CD4-positive, alpha-beta memory T cell (primary cell): Measurements from ENCODE around the gene NGEF. TPM values are rescaled to one million over a fixed set of nuclear protein-coding genes. Genes with fewer than 3 reads are reported as not detected.

Experiments
- CTCF ChIA-PET: fragments of 350-600 bp; sonication (Branson Sonifier 250); formaldehyde crosslinking; loops from one replicate; lab custom pipeline; 2021; ENCODE audit warnings: inconsistent platforms; ENCODE audit not compliant: partially characterized antibody; lab: Charles Lee
- POLR2A ChIA-PET: fragments of 350-600 bp; sonication (Branson Sonifier 250); formaldehyde crosslinking; loops from one replicate; lab custom pipeline; 2021; ENCODE audit not compliant: partially characterized antibody; lab: Charles Lee
- DNase-seq, 5 donors: peaks; one replicate each; pipeline versions ENCODE4 v3.0.0 to v3.0.0-alpha.2; 2020 to 2022; ENCODE audit warnings: mixed read lengths in 1 of 5
- H3K27ac ChIP-seq: one replicate; pipeline ENCODE4 v1.7.0; 2013; ENCODE audit warnings: low read depth, low read length
- H3K27me3 ChIP-seq: 2 replicates; pipeline ENCODE4 v1.7.0; 2013; ENCODE audit warnings: mild to moderate bottlenecking, low read length, moderate library complexity; ENCODE audit not compliant: insufficient read depth
- H3K36me3 ChIP-seq: 2 replicates; pipeline ENCODE4 v1.7.0; 2013; ENCODE audit warnings: mild to moderate bottlenecking, low read length, moderate library complexity; ENCODE audit not compliant: insufficient read depth
- H3K4me1 ChIP-seq: 2 replicates; pipeline ENCODE4 v1.7.0; 2013; ENCODE audit warnings: mild to moderate bottlenecking, low read length, moderate library complexity; ENCODE audit not compliant: insufficient read depth
- H3K4me3 ChIP-seq, 2 donors: one replicate each; pipeline ENCODE4 v1.7.0; 2013; ENCODE audit warnings: low read length in 2 of 2, mild to moderate bottlenecking in 1 of 2
- H3K9me3 ChIP-seq, 2 donors: one replicate each; pipeline ENCODE4 v1.7.0; 2013; ENCODE audit warnings: low read length in 2 of 2, control low read depth in 1 of 2; ENCODE audit not compliant: control insufficient read depth in 1 of 2
- H3K27ac Mint-ChIP-seq, 7 donors: one replicate each; pipeline ENCODE4 v1.8.0; 2020 to 2021; ENCODE audit warnings: mixed read lengths in 7 of 7, mild to moderate bottlenecking in 6 of 7, inconsistent platforms in 3 of 7, moderate library complexity in 3 of 7
- H3K27me3 Mint-ChIP-seq, 2 donors: one replicate each; pipeline ENCODE4 v1.8.0; 2020 to 2021; ENCODE audit warnings: mixed read lengths in 2 of 2
- H3K36me3 Mint-ChIP-seq, 2 donors: one replicate each; pipeline ENCODE4 v1.8.0; 2020 to 2021; ENCODE audit warnings: mixed read lengths in 2 of 2, inconsistent platforms in 1 of 2, mild to moderate bottlenecking in 1 of 2
- H3K4me1 Mint-ChIP-seq, 4 donors: one replicate each; pipeline ENCODE4 v1.8.0; 2020 to 2021; ENCODE audit warnings: mixed read lengths in 4 of 4, mild to moderate bottlenecking in 1 of 4
- H3K4me3 Mint-ChIP-seq, 8 donors: one replicate each; pipeline ENCODE4 v1.8.0; 2020 to 2021; ENCODE audit warnings: mixed read lengths in 8 of 8, mild to moderate bottlenecking in 7 of 8, moderate library complexity in 6 of 8, inconsistent platforms in 3 of 8
- H3K9me3 Mint-ChIP-seq, 8 donors: one replicate each; pipeline ENCODE4 v1.8.0; 2020 to 2021; ENCODE audit warnings: mixed read lengths in 8 of 8, mild to moderate bottlenecking in 5 of 8, inconsistent platforms in 3 of 8, moderate library complexity in 1 of 8
- intact Hi-C: fragments of 100-400 bp; cut with micrococcal nuclease; formaldehyde crosslinking; loops from one replicate; pipeline ENCODE4 v1.15.1; 2023
- polyA plus RNA-seq, 2 donors: library from polyadenylated mRNA; unstranded; fragments of 300-500 nt; fragmentation: Illumina TruSeq; gene quantifications; one replicate each; pipeline ENCODE4 v1.2.3, GENCODE V29; 2021
- total RNA-seq, 2 experiments: library from RNA; stranded (reverse); gene quantifications; one replicate each; pipeline ENCODE4 v1.2.3, GENCODE V29; 2021

Gene NGEF
- total and polyA plus RNA-seq, 4 experiments from 2014 or later, result not detected

DNA sequence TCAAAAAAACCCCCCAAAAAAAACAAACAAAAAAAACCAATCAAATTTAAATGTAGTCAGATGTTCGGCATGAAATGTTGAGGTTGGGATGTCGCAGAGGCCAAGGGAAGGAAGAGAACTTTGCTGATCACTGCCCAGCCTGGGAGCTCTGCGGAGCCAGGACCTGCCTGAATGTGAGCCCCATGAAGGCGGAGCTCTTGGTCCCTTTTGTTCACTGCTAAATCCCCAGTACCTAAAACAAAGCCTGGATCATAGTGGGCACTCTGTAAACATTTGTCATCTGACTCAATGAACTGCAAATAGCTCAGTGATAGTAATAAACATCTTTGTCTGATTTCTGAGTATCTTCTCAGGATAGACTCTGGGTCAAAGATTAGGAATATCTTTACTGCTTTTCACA is 64.0 kb downstream of the NGEF start:
- intact Hi-C loops, result no loop called here
- Histone ChIP-seq H3K27me3 (no peaks in the 10 kb centered on the region), H3K4me1 (no peaks in the 10 kb centered on the region), H3K36me3 (no peaks in the 10 kb centered on the region), H3K4me3 (no peak overlapping the region), H3K9me3 (no peaks in the 10 kb centered on the region), H3K27ac (no peak overlapping the region)
- no peak for DNase-seq
- Mint-ChIP-seq H3K9me3 (no peaks in the 10 kb centered on the region), H3K4me1 (no peaks in the 10 kb centered on the region), H3K36me3 (no peaks in the 10 kb centered on the region), H3K4me3 (no peak overlapping the region), H3K27ac (no peak overlapping the region), H3K27me3 (peaks cover 0 to 1% of the 10 kb centered on the region in 2 donors)
- CTCF ChIA-PET, result interaction anchor here (1.5 kb wide), 1 partner anchor 8 kb away, joined by 3 read pairs; no protein-coding TSS in a partner anchor
- POLR2A ChIA-PET, result no interaction called here

DNA sequence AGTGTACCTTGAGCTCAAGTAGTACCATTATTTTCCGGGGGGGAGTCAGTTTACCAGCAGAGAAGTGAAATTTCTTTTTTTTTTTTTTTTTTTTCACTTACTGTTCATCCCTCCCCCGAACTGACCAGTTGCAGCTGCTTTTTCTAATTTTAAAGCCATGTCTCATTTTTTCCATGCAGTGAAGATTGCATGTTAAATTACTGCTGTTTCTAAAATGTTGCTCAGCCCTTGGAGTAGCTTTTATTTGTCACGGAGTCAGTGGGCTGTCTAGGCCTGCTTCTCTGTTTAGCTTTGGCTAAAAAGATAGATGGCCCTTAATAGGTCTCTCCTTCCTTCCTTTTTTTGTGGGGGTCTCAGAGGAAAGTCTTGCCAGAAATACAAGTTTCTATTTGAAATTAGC is 70.2 kb downstream of the NGEF start:
- H3K4me3 ChIP-seq, result no peak overlapping the region
- no peaks in the 10 kb centered on the region for H3K9me3 ChIP-seq
- H3K4me3 Mint-ChIP-seq, result no peak overlapping the region
- H3K36me3 ChIP-seq, result no peaks in the 10 kb centered on the region
- H3K4me1 ChIP-seq, result no peaks in the 10 kb centered on the region
- ChIA-PET POLR2A (no interaction called here), CTCF (interaction anchor here (0.7 kb wide), 1 partner anchor 1090 kb away, joined by 3 read pairs; no protein-coding TSS in a partner anchor)
- peaks cover 0 to 12% (median 8%) of the 10 kb centered on the region in 8 donors for H3K9me3 Mint-ChIP-seq
- peaks cover 6 to 11% of the 10 kb centered on the region in 2 donors for H3K27me3 Mint-ChIP-seq
- no peaks in the 10 kb centered on the region for H3K27me3 ChIP-seq
- no peaks in the 10 kb centered on the region for H3K36me3 Mint-ChIP-seq
- H3K27ac ChIP-seq, result no peak overlapping the region
- H3K4me1 Mint-ChIP-seq, result peaks cover 0 to 8% (median 4%) of the 10 kb centered on the region in 4 donors
- no peak for DNase-seq
- no peak overlapping the region for H3K27ac Mint-ChIP-seq
- intact Hi-C loops, result no loop called here

DNA sequence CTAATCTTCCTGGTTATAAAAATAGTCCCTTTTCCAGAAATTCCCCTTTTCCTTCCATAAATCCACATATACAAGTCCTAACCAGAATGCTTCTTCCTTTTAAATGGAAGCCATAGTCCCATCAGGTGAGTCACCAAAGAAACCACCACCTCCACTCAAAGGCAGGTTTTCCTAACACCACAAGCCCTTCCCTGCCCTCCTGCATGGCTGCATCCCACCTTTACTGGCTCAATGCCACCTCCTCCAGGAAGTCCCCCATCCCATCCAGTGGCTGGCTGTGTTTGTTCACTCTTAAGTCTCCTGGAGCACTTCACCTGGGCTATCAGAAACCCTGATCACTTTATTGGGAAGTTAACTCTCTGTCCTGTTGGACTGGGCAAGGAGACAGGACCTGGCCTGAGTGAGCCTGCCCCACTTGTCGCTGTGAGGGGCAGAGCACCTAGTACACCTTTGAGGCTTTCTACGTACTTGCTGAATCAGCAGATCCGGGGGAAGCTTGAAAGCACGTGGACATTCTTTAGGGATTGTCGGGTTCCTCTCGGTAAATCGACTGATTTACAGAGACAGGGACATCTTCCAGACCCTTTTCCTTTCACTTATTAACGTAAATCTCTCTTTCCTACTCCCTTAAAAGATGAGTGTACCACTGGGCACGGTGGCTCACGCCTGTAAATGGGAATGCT is 71.0 kb downstream of the NGEF start:
- H3K4me1 ChIP-seq, result no peaks in the 10 kb centered on the region
- Mint-ChIP-seq H3K27ac (no peak overlapping the region), H3K4me3 (peak overlapping the region in 1 of 8 donors; percentile 11), H3K9me3 (peaks cover 0 to 12% (median 8%) of the 10 kb centered on the region in 8 donors), H3K4me1 (peaks cover 0 to 8% (median 4%) of the 10 kb centered on the region in 4 donors), H3K36me3 (no peaks in the 10 kb centered on the region), H3K27me3 (peaks cover 8 to 14% of the 10 kb centered on the region in 2 donors)
- H3K27me3 ChIP-seq, result no peaks in the 10 kb centered on the region
- H3K4me3 ChIP-seq, result no peak overlapping the region
- H3K36me3 ChIP-seq, result no peaks in the 10 kb centered on the region
- ChIA-PET CTCF (interaction anchor here (0.7 kb wide), 1 partner anchor 1089 kb away, joined by 3 read pairs; no protein-coding TSS in a partner anchor), POLR2A (no interaction called here)
- H3K9me3 ChIP-seq, result no peaks in the 10 kb centered on the region
- intact Hi-C loops, result no loop called here
- no peak for DNase-seq
- H3K27ac ChIP-seq, result no peak overlapping the region

DNA sequence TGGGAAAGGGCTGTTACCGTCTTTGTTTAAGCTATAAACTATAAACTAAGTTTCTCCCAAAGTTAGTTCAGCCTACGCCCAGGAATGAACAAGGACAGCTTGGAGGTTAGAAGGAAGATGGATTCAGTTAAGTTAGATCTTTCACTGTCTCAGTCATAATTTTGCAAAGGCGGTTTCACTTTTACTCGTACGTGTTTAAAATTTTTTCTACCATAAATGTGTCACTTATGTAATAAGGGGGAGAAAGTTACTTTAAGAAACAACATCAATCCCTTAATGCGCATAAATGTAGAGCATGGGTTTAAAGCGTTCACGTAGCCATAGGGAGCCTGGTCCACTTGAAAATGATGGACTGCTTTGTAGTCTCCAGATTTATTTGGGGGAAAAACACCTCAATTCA is 71.7 kb downstream of the NGEF start:
- Mint-ChIP-seq H3K27ac (peak overlapping the region in 1 of 7 donors; percentile 22), H3K36me3 (no peaks in the 10 kb centered on the region), H3K4me3 (peak overlapping the region in 2 of 8 donors; percentile 12 to 52), H3K9me3 (peaks cover 0 to 12% (median 8%) of the 10 kb centered on the region in 8 donors), H3K27me3 (peaks cover 9 to 14% of the 10 kb centered on the region in 2 donors), H3K4me1 (peaks cover 0 to 8% (median 4%) of the 10 kb centered on the region in 4 donors)
- H3K9me3 ChIP-seq, result no peaks in the 10 kb centered on the region
- DNase-seq, result no peak
- CTCF ChIA-PET, result no interaction called here
- H3K27me3 ChIP-seq, result no peaks in the 10 kb centered on the region
- no peaks in the 10 kb centered on the region for H3K36me3 ChIP-seq
- H3K4me3 ChIP-seq, result no peak overlapping the region
- no peaks in the 10 kb centered on the region for H3K4me1 ChIP-seq
- no peak overlapping the region for H3K27ac ChIP-seq
- intact Hi-C loops, result no loop called here
- POLR2A ChIA-PET, result no interaction called here

DNA sequence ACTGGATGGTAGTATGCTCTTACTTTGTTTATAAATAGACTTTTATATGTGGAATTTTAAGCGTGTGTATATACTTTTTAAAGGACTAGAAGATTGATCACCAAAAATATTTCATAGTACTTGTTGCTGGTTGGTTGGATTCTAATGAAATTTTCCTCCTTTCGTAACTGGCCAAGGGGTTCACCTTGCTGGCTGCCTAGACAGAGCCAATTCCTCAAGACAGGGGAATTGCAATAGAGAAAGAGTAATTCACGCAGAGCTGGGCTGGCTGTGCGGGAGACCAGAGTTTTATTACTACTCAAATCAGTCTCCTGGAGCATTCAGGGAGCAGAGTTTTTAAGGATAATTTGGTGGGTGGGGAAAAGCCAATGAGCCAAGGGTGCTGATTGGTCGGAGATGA is 72.3 kb downstream of the NGEF start:
- intact Hi-C loops, result no loop called here
- H3K27ac Mint-ChIP-seq, result no peak overlapping the region
- POLR2A ChIA-PET, result no interaction called here

DNA sequence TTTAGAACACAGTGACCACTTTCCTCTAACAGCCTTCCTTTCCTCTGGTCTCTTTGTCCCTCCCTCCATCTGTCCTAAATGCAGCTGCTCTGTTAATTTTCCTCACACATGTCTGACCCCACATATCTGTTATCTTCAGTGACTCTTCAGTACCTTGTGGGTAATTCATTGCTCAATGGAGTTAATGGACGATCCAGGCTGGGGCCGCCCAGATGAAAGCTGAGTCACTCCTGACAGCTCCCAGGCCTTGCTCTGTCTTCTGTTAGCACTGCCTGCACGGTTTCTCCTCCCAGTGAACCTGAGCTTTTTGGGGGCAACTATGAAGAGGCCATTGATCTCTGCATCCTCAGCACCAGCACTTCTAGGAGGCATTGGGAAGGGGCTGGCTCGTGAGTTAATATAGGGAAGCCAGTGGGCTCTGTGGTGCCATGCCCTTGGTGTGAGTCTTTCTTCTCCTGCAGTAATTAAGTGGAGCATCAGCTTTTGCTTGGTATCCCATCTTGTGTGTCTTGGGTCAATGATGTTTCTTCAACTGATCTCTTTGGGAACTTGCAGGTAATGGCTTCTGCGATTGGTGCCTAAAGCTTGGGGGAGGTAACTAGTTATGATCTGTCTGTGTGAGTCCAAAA is 75.7 kb downstream of the NGEF start:
- Histone ChIP-seq H3K4me3 (no peak overlapping the region), H3K4me1 (no peaks in the 10 kb centered on the region), H3K9me3 (no peaks in the 10 kb centered on the region), H3K36me3 (no peaks in the 10 kb centered on the region), H3K27ac (no peak overlapping the region), H3K27me3 (no peaks in the 10 kb centered on the region)
- H3K4me1 Mint-ChIP-seq, result peaks cover 0 to 8% (median 4%) of the 10 kb centered on the region in 4 donors
- POLR2A ChIA-PET, result no interaction called here
- H3K9me3 Mint-ChIP-seq, result peaks cover 0 to 12% (median 9%) of the 10 kb centered on the region in 8 donors
- H3K4me3 Mint-ChIP-seq, result no peak overlapping the region
- peak overlapping the region in 2 of 7 donors; percentile 2 to 20 for H3K27ac Mint-ChIP-seq
- H3K27me3 Mint-ChIP-seq, result peaks cover 9 to 22% of the 10 kb centered on the region in 2 donors
- H3K36me3 Mint-ChIP-seq, result no peaks in the 10 kb centered on the region
- DNase-seq, result no peak
- CTCF ChIA-PET, result no interaction called here
- intact Hi-C loops, result no loop called here

More for the DNA sequence above, 72.3 kb downstream of the NGEF start:
- peaks cover 0 to 8% (median 4%) of the 10 kb centered on the region in 4 donors for H3K4me1 Mint-ChIP-seq
- no peak for DNase-seq
- H3K9me3 Mint-ChIP-seq, result peaks cover 0 to 12% (median 8%) of the 10 kb centered on the region in 8 donors
- H3K36me3 Mint-ChIP-seq, result no peaks in the 10 kb centered on the region
- no peaks in the 10 kb centered on the region for H3K9me3 ChIP-seq
- no peak overlapping the region for H3K27ac ChIP-seq
- H3K36me3 ChIP-seq, result no peaks in the 10 kb centered on the region
- CTCF ChIA-PET, result no interaction called here
- H3K4me1 ChIP-seq, result no peaks in the 10 kb centered on the region
- no peak overlapping the region for H3K4me3 ChIP-seq
- H3K4me3 Mint-ChIP-seq, result peak overlapping the region in 3 of 8 donors; percentile 12 to 52 (median 48)
- H3K27me3 Mint-ChIP-seq, result peaks cover 9 to 19% of the 10 kb centered on the region in 2 donors
- H3K27me3 ChIP-seq, result no peaks in the 10 kb centered on the region

DNA sequence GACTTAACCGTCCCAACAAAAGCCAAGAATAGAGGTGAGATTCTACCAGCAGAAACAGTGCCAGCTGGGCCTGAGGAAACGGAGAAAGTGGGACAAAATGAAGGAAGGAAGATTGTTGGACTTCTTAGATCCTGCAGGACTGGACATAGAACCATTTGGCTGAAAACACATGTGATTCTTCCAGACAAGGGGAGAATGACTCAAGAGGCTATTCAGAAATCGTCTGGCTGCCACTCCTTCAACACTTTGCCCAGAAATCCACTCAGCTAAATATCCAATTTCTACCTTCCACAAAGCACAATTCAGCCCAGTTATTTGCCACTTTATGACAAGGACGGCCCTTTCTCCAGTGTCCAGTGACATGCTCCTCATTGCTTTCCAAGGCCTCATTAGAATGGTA is 81.4 kb downstream of the NGEF start:
- Histone ChIP-seq H3K27ac (no peak overlapping the region), H3K36me3 (no peaks in the 10 kb centered on the region), H3K9me3 (no peaks in the 10 kb centered on the region), H3K27me3 (no peaks in the 10 kb centered on the region), H3K4me1 (peaks cover 5% of the 10 kb centered on the region), H3K4me3 (no peak overlapping the region)
- POLR2A ChIA-PET, result no interaction called here
- peaks cover 23 to 36% of the 10 kb centered on the region in 2 donors for H3K27me3 Mint-ChIP-seq
- CTCF ChIA-PET, result no interaction called here
- intact Hi-C loops, result no loop called here
- H3K27ac Mint-ChIP-seq, result no peak overlapping the region
- no peaks in the 10 kb centered on the region for H3K36me3 Mint-ChIP-seq
- H3K4me1 Mint-ChIP-seq, result peaks cover 2 to 17% (median 10%) of the 10 kb centered on the region in 4 donors
- H3K9me3 Mint-ChIP-seq, result peaks cover 0 to 6% (median 0%) of the 10 kb centered on the region in 8 donors
- H3K4me3 Mint-ChIP-seq, result no peak overlapping the region
- DNase-seq, result no peak
